ENCODE measurements around the gene TMEM163. TPM values are rescaled to one million over a fixed set of nuclear protein-coding genes. Genes with fewer than 3 reads are reported as not detected.

TMEM163 gene
- total RNA-seq, 6 donors from 2014 or later = 19.3 to 71.6 (median 26.7) TPM

DNA sequence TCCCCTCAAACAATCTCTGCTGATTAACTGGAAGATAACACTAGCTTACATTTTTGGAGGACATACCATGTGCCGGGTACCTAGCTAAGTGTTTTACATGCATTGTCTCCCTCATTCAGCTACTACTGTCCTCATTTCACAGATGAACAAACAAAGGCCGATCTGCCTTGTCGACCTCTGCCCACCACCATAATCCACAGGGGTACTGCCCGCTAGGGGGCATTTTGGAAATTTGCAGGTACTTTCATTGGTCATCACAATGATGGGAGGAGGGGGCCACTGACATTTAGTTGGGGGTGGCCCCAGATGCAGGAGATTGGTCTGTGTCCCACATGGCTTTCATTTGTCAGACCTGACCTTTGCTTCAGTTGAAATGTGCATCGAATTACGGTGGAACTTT, 3.9 kb upstream of the TMEM163 start:
- Histone ChIP-seq H3K27me3 (peaks cover 0 to 17% (median 7%) of the 10 kb centered on the region in 4 donors), H3K27ac (no peak overlapping the region), H3K4me1 (peaks cover 7 to 17% (median 12%) of the 10 kb centered on the region in 4 donors), H3K36me3 (no peaks in the 10 kb centered on the region), H3K4me3 (no peak overlapping the region), H3K9me3 (no peaks in the 10 kb centered on the region)
- TF ChIP-seq CTCF (IDR thresholded peaks at IDR 0.05) (no peak), POLR2A (IDR thresholded peaks at IDR 0.05) (no peak), EP300 (IDR thresholded peaks at IDR 0.05) (no peak), POLR2AphosphoS5 (IDR thresholded peaks at IDR 0.05) (no peak)
- DNase-seq (no peak), ATAC-seq (ENCODE audit: low FRiP score in 2 of 2) (no peak)
- WGBS, 2 donors = 75 to 78% methylated on average over 6 of the region's 6 CpGs

GRCh38 chr2:134721596-134721995, 2.8 kb upstream of the TMEM163 start:
- no peak for DNase-seq
- WGBS, 2 donors = 89 to 93% methylated on average over 4 of the region's 4 CpGs
- Histone ChIP-seq H3K27ac (no peak overlapping the region), H3K4me1 (peaks cover 9 to 23% (median 14%) of the 10 kb centered on the region in 4 donors), H3K4me3 (no peak overlapping the region), H3K27me3 (peaks cover 0 to 21% (median 9%) of the 10 kb centered on the region in 4 donors), H3K9me3 (no peaks in the 10 kb centered on the region), H3K36me3 (no peaks in the 10 kb centered on the region)
- ATAC-seq (ENCODE audit: low FRiP score in 2 of 2) = no peak
- TF ChIP-seq CTCF (IDR thresholded peaks at IDR 0.05) (no peak), POLR2AphosphoS5 (IDR thresholded peaks at IDR 0.05) (no peak), EP300 (IDR thresholded peaks at IDR 0.05) (no peak), POLR2A (IDR thresholded peaks at IDR 0.05) (no peak)

GRCh38 chr2:134718023-134718816, 580 bp downstream of the TMEM163 start:
- peaks cover 9 to 25% (median 16%) of the 10 kb centered on the region in 4 donors for H3K4me1 ChIP-seq
- peaks cover 0 to 21% (median 9%) of the 10 kb centered on the region in 4 donors for H3K27me3 ChIP-seq
- peak overlapping the region in 3 of 4 donors; percentile 19 to 77 (median 70) for H3K27ac ChIP-seq
- DNase-seq (peak; percentile 29 to 86), ATAC-seq (ENCODE audit: low FRiP score in 2 of 2) (peak; percentile 49 to 63)
- peak overlapping the region in 3 of 4 donors; percentile 54 to 63 (median 61) for H3K4me3 ChIP-seq
- TF ChIP-seq CTCF (IDR thresholded peaks at IDR 0.05) (no peak), EP300 (IDR thresholded peaks at IDR 0.05) (no peak), POLR2AphosphoS5 (IDR thresholded peaks at IDR 0.05) (no peak), POLR2A (IDR thresholded peaks at IDR 0.05) (no peak)
- H3K36me3 ChIP-seq = no peaks in the 10 kb centered on the region
- WGBS, 2 donors = 2% methylated on average over 54 of the region's 91 CpGs; no CpG with 5 or more reads in 1 of the 2 donors
- H3K9me3 ChIP-seq = no peaks in the 10 kb centered on the region

DNA sequence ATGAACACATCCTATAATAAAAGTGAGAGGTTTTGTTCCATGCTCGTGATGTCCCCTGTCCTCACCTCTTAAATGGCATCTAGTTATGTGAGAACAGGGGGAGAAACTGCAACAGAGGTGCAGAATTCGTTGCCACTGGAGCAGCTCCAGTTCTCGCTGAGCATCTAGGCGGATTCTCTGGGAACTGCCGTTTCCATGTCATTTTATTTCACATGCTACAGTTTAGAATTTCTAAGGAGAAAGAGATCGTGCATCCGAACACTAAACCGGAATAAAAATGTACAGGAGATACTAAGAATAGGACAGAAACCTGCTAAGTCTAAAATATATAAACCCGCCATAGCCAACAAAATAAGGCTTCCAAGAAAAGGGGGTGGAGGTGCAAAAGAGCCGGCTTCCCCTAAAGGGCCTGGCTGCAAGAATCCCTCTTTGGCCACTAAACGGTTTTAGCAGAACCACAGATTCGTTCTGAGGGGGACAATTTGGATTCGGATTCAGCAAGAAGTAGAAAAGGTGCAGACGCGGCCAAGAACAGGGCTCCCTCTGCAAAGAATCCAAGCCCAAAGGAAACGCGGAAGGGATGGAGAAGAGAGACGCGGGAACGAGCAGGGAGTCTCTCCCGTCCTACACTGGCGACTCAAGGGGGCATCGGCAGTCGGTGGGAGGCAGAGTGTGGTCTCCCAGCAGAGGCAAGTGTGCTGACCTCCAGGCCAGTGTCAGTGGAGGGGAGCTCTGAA, 1.3 kb downstream of the TMEM163 start:
- H3K27me3 ChIP-seq = peaks cover 0 to 21% (median 9%) of the 10 kb centered on the region in 4 donors
- peak overlapping the region in 2 of 4 donors; percentile 19 to 77 for H3K27ac ChIP-seq
- TF ChIP-seq POLR2A (IDR thresholded peaks at IDR 0.05) (no peak), POLR2AphosphoS5 (IDR thresholded peaks at IDR 0.05) (no peak)
- WGBS, 2 donors = 26 to 30% methylated on average over 24 of the region's 24 CpGs
- no peaks in the 10 kb centered on the region for H3K9me3 ChIP-seq
- peak overlapping the region in 3 of 4 donors; percentile 54 to 63 (median 61) for H3K4me3 ChIP-seq
- no peaks in the 10 kb centered on the region for H3K36me3 ChIP-seq
- no peak for DNase-seq
- peaks cover 9 to 27% (median 16%) of the 10 kb centered on the region in 4 donors for H3K4me1 ChIP-seq
- no peak for ATAC-seq (ENCODE audit: low FRiP score in 2 of 2)

GRCh38 chr2:134716721-134717243, 2.0 kb downstream of the TMEM163 start:
- H3K4me1 ChIP-seq = peaks cover 9 to 30% (median 16%) of the 10 kb centered on the region in 4 donors
- DNase-seq = no peak
- 53 to 61% methylated on average over 8 of the region's 8 CpGs for WGBS, 2 donors
- H3K36me3 ChIP-seq = no peaks in the 10 kb centered on the region
- peak overlapping the region in 3 of 4 donors; percentile 54 to 63 (median 61) for H3K4me3 ChIP-seq
- no peaks in the 10 kb centered on the region for H3K9me3 ChIP-seq
- no peak for ATAC-seq (ENCODE audit: low FRiP score in 2 of 2)
- TF ChIP-seq EP300 (IDR thresholded peaks at IDR 0.05) = no peak
- TF ChIP-seq POLR2A (IDR thresholded peaks at IDR 0.05) = no peak
- no peak for TF ChIP-seq POLR2AphosphoS5 (IDR thresholded peaks at IDR 0.05)
- no peak for TF ChIP-seq CTCF (IDR thresholded peaks at IDR 0.05)
- H3K27ac ChIP-seq = no peak overlapping the region
- peaks cover 0 to 21% (median 9%) of the 10 kb centered on the region in 4 donors for H3K27me3 ChIP-seq
